Dendritic cell treated with granulocyte-macrophage colony-stimulating factor and Interleukin-4, amounts not matched to agents 40 ng/mL and 50 ng/mL, for 4 days (primary cell): ENCODE results near the gene SLC6A6.

Source experiments
- H3K27ac Mint-ChIP-seq: one replicate; pipeline ENCODE4 v1.8.0; 2022; ENCODE audit warnings: mild to moderate bottlenecking, mixed read lengths
- H3K27me3 Mint-ChIP-seq: one replicate; pipeline ENCODE4 v1.8.0; 2022; ENCODE audit warnings: mild to moderate bottlenecking, mixed read lengths
- H3K36me3 Mint-ChIP-seq: one replicate; pipeline ENCODE4 v1.8.0; 2022; ENCODE audit warnings: low read depth, mixed read lengths
- H3K4me1 Mint-ChIP-seq: one replicate; pipeline ENCODE4 v1.8.0; 2022; ENCODE audit warnings: low read depth, mixed read lengths
- H3K4me3 Mint-ChIP-seq: one replicate; pipeline ENCODE4 v1.8.0; 2022; ENCODE audit warnings: mild to moderate bottlenecking, moderate library complexity, mixed read lengths
- H3K9me3 Mint-ChIP-seq: one replicate; pipeline ENCODE4 v1.8.0; 2022; ENCODE audit warnings: mixed read lengths
- intact Hi-C: fragments of 100-400 bp; cut with micrococcal nuclease; formaldehyde crosslinking; loops from one replicate; pipeline ENCODE4 v1.15.0; 2022

Gene SLC6A6

DNA sequence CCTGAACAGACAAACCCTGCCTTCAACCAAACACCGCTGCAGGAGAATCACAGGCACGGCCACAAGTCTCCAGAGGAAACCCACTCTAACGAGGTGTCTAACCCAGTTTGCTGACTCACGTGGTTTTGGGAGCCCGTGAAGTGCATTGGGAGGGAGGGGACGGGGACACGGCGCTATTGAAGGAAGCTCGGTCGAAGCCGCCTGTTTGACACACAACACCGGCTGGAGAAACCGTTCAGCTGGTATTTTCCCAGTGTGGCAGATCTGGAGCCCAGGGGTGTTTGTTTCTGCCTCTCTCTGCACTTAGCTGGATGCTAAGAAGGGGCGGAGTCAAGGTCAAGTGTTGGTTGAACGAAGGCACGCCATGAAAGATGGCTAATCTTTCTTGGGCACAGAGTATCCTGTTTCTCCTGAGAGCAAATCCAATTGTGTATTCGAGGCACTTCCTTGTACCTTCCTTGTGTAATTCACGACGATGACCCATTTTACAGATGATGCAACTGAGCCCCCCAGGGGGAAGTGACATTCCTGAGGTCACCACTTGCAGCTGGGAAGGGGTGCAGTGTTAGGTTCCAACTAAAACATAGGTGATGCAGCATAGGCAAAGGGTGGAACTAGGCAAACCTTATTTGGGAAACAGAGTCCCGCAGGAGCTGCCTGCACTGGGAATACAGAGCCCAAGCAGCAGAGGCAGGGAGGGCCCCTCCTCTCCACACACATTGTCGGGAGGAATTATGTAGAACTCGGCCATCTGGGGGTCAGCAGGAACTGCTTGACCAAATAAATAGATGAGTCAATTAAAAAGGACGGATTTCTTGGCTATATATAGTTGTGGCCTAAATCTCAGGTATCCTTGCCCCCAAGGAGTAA, 22.5 kb downstream of the SLC6A6 start:
- no peaks in the 10 kb centered on the region for H3K27me3 Mint-ChIP-seq
- H3K4me3 Mint-ChIP-seq: no peak overlapping the region
- intact Hi-C loops: no loop called here
- H3K27ac Mint-ChIP-seq: peak overlapping the region; percentile 72
- H3K9me3 Mint-ChIP-seq: no peaks in the 10 kb centered on the region
- H3K36me3 Mint-ChIP-seq: peaks cover 89% of the 10 kb centered on the region
- peaks cover 83% of the 10 kb centered on the region for H3K4me1 Mint-ChIP-seq

DNA sequence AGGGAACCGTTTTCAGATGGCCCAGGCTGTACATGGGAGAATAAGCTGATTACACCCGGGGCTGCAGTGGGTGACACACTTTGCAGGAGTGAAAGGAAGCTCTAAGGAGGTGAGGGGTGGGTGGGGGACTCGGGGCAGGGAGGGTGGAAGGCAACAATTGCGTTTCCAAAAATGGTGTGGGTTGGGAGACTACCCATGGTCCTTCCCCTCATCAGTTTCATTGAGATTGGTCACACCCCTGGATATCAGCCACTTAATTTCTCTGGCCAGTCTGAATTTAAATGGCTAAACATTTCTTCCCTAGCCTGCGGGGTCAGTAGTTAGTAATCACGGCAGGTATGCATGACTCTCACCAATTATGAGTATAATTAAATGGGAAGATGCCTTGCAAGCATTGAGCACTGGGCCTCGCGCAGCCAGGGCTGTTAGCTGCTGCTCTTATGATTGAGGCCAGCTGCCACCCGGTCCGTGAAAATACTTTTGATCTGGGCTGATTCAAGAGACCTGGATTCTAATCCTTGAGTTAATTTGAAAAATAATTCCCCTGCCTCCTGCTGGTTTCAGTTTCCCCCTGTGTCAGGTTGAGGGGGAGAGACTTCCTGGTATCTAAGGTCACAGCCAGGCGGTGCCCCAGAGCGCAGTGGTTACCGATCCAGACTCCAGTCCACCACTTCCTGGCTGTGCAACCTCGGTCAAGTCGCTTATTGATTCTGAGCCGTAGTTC, 23.3 kb downstream of the SLC6A6 start:
- H3K27ac Mint-ChIP-seq: peak overlapping the region; percentile 72
- H3K4me3 Mint-ChIP-seq: no peak overlapping the region
- intact Hi-C loops: no loop called here
- peaks cover 91% of the 10 kb centered on the region for H3K4me1 Mint-ChIP-seq
- peaks cover 83% of the 10 kb centered on the region for H3K36me3 Mint-ChIP-seq
- no peaks in the 10 kb centered on the region for H3K27me3 Mint-ChIP-seq
- no peaks in the 10 kb centered on the region for H3K9me3 Mint-ChIP-seq

DNA sequence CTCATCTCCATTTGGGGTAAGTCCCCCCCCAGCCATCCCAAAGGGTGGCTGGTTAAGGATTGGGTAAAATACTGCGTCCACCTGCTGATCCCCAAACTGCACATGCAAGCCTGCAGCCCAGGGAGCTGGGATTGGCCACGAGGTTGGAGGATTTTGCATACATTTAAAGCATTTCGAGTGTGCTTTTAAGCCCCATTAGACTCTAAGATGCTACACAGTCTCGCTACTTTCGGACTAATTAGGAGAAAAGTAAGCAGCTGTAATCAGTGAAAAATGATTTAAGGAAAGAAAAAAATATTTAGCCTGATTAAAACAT, 23.9 kb downstream of the SLC6A6 start:
- peak overlapping the region; percentile 72 for H3K27ac Mint-ChIP-seq
- no peaks in the 10 kb centered on the region for H3K9me3 Mint-ChIP-seq
- H3K36me3 Mint-ChIP-seq: peaks cover 78% of the 10 kb centered on the region
- H3K4me3 Mint-ChIP-seq: no peak overlapping the region
- intact Hi-C loops: no loop called here
- H3K27me3 Mint-ChIP-seq: no peaks in the 10 kb centered on the region
- H3K4me1 Mint-ChIP-seq: peaks cover 96% of the 10 kb centered on the region

DNA sequence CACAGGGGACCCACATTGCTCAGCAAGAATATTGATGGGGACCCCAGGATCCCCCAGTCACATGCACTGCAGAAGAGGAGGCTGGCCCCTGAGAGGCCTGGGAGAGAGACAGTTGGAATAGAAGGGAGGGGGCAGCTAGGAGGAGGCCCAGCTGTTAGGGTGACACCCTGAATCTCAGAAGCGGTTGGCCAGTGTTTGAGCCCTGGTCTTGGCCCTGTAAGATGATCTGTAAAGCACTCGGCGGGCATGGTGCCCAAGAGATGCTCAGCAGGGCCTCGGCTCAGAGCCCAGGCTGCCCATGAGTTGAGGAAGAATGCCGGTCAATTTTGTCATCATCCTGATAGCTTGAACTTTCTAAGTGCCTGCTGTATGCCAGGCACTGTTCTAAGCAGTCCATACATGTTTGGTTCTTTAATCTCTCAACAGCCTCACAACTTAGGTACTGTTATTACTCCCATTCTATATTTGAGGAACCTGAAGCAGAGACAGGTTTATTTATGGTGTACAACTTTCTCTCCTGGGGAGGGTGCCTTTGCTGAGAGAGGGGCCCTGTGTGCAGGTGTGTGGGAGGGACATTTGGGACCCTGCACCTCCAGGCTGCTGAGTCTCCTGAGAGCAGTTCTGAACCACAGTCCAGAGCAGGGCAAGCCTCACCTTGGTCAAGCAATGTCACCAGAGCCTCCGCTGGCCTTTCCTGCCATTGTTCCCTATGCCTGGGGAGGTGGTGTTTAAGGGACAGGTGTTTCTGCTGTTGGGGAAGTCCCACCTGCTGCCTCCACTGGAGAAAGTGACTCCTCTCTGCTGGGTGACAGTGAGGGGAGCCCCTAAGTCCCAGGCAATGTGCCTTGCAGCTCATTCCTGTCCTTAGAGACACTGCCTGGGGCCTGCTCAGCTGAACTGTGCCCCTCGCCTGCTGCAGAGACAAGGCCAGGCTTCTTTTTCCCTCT, 26.0 kb downstream of the SLC6A6 start:
- peaks cover 99% of the 10 kb centered on the region for H3K4me1 Mint-ChIP-seq
- peak overlapping the region; percentile 93 for H3K27ac Mint-ChIP-seq
- peaks cover 67% of the 10 kb centered on the region for H3K36me3 Mint-ChIP-seq
- H3K4me3 Mint-ChIP-seq: no peak overlapping the region
- H3K27me3 Mint-ChIP-seq: no peaks in the 10 kb centered on the region
- intact Hi-C loops: no loop called here
- H3K9me3 Mint-ChIP-seq: no peaks in the 10 kb centered on the region

DNA sequence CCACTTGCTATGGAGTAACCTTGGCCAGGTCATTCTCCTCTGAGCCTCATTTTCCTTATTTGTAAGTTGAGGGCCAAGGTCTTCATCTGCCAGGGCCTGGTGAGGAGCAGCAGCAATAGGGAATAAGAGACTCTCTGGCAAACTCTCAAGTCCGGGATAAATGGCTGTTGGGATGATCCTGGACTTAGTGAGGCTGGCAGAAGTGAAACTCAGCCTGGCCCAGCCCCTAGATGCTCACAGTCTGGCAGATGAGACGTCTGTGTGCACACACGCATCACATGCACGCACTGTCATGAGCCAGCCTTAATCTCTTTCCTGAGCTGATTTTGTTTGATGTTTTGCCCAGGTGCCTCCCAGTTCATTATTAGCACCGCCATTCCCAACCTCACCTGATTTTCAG, 26.8 kb downstream of the SLC6A6 start:
- intact Hi-C loops: no loop called here
- Mint-ChIP-seq H3K27me3 (no peaks in the 10 kb centered on the region), H3K36me3 (peaks cover 66% of the 10 kb centered on the region), H3K9me3 (no peaks in the 10 kb centered on the region), H3K4me1 (peaks cover 96% of the 10 kb centered on the region), H3K27ac (peak overlapping the region; percentile 93), H3K4me3 (peak overlapping the region; percentile 20)

DNA sequence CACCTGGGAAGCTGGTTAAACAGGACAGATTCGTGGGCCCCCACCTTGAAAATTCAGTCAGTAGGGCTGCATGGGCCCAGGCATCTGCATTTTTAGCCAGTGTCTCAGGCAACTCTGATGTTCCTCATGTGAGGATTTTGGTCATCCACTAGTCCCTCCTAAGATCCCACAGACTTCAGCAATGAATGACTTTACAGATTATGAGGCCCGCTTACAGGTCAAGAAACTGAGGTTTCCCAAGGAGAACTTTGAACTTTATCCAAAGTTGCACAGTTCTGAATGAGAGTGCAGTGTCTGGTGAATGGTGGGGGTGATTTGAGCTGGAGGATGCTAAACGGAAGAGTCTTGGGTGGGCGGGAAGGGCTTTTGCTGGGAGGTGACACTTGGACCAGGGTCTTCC, 27.2 kb downstream of the SLC6A6 start:
- H3K4me1 Mint-ChIP-seq: peaks cover 96% of the 10 kb centered on the region
- peak overlapping the region; percentile 93 for H3K27ac Mint-ChIP-seq
- H3K36me3 Mint-ChIP-seq: peaks cover 70% of the 10 kb centered on the region
- H3K27me3 Mint-ChIP-seq: no peaks in the 10 kb centered on the region
- no peaks in the 10 kb centered on the region for H3K9me3 Mint-ChIP-seq
- intact Hi-C loops: no loop called here
- H3K4me3 Mint-ChIP-seq: no peak overlapping the region

DNA sequence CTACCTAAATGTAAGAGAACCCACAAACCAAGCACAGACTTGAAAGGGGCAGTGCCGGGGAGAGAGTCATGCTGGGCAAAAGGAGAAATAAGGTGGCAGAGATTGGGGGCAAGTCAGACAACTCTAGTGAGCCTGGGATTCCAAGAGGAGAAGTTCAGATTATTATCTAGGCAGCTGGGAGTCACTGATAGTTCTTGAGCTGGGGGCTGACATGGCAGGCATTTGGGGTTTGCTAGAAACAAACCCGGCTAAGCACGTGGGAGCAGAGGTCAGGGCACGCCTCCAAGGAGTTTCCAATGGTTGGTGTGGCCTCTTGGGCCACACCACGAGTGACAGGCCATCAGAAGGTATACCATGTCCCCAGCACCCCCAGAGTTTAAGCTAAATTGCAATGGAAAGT, 27.6 kb downstream of the SLC6A6 start:
- Mint-ChIP-seq H3K4me3 (no peak overlapping the region), H3K27me3 (no peaks in the 10 kb centered on the region), H3K4me1 (peaks cover 96% of the 10 kb centered on the region), H3K9me3 (no peaks in the 10 kb centered on the region), H3K27ac (peak overlapping the region; percentile 93), H3K36me3 (peaks cover 70% of the 10 kb centered on the region)
- intact Hi-C loops: no loop called here

GRCh38 chr3:14430706-14431451, 28.5 kb downstream of the SLC6A6 start:
- Mint-ChIP-seq H3K4me3 (peak overlapping the region; percentile 48), H3K36me3 (peaks cover 69% of the 10 kb centered on the region), H3K27me3 (no peaks in the 10 kb centered on the region), H3K27ac (peak overlapping the region; percentile 93), H3K9me3 (no peaks in the 10 kb centered on the region), H3K4me1 (peaks cover 96% of the 10 kb centered on the region)
- intact Hi-C loops: no loop called here

- Mint-ChIP-seq H3K27me3 (no peaks in the 10 kb centered on the region), H3K4me3 (peak overlapping the region; percentile 48), H3K4me1 (peaks cover 96% of the 10 kb centered on the region), H3K27ac (peak overlapping the region; percentile 93), H3K9me3 (no peaks in the 10 kb centered on the region), H3K36me3 (peaks cover 68% of the 10 kb centered on the region)
- intact Hi-C loops: no loop called here
Observed at GRCh38 chr3:14431452-14431916, 29.1 kb downstream of the SLC6A6 start.

- Mint-ChIP-seq H3K27me3 (no peaks in the 10 kb centered on the region), H3K4me3 (peak overlapping the region; percentile 49), H3K9me3 (no peaks in the 10 kb centered on the region), H3K27ac (peak overlapping the region; percentile 93), H3K36me3 (peaks cover 62% of the 10 kb centered on the region), H3K4me1 (peaks cover 96% of the 10 kb centered on the region)
- intact Hi-C loops: loop anchor here (2.0 kb wide), 1 partner anchor 21 kb away; no protein-coding TSS in a partner anchor
Observed at GRCh38 chr3:14431917-14432834, 29.8 kb downstream of the SLC6A6 start.

GRCh38 chr3:14433106-14433505, 30.7 kb downstream of the SLC6A6 start:
- Mint-ChIP-seq H3K27ac (peak overlapping the region; percentile 93), H3K36me3 (peaks cover 54% of the 10 kb centered on the region), H3K4me3 (no peak overlapping the region), H3K27me3 (no peaks in the 10 kb centered on the region), H3K4me1 (peaks cover 89% of the 10 kb centered on the region), H3K9me3 (no peaks in the 10 kb centered on the region)
- intact Hi-C loops: loop anchor here (2.0 kb wide), 1 partner anchor 22 kb away; no protein-coding TSS in a partner anchor

- Mint-ChIP-seq H3K27me3 (no peaks in the 10 kb centered on the region), H3K27ac (peak overlapping the region; percentile 93), H3K9me3 (no peaks in the 10 kb centered on the region), H3K4me1 (peaks cover 89% of the 10 kb centered on the region), H3K36me3 (peaks cover 52% of the 10 kb centered on the region), H3K4me3 (peak overlapping the region; percentile 52)
- intact Hi-C loops: no loop called here
Observed at GRCh38 chr3:14434126-14434497, 31.7 kb downstream of the SLC6A6 start.
